ENCODE results near the gene MACC1.

DNA sequence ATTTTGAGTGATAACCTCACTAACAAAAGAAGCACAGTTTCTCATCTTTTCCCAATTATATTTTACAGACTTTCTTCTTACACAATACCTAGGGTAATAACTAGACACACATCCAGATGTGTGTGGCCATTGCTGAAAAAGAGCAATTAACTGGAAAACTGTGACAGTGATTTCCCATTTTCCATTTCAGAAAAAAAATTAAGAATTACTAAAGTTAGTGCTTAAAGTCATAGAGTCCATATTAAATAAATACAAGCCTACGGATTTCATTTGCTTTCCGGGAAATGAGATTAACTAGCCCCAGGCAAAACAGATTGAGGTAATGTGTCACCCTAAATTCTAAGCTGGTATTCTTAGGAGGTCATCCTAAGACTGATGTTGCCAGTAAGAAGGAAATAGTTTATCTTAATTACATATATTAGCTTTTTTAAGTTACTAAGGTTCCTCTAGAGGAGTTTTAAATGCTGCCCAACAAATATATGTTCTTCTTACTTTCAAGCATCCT is 10.2 kb upstream of the MACC1 start:
- no peak for TF ChIP-seq EZH2 (IDR thresholded peaks at IDR 0.05; ENCODE audit: borderline replicate concordance, insufficient read depth, low read depth, low read length, poor library complexity, severe bottlenecking)
- TF ChIP-seq, protein P1, sequence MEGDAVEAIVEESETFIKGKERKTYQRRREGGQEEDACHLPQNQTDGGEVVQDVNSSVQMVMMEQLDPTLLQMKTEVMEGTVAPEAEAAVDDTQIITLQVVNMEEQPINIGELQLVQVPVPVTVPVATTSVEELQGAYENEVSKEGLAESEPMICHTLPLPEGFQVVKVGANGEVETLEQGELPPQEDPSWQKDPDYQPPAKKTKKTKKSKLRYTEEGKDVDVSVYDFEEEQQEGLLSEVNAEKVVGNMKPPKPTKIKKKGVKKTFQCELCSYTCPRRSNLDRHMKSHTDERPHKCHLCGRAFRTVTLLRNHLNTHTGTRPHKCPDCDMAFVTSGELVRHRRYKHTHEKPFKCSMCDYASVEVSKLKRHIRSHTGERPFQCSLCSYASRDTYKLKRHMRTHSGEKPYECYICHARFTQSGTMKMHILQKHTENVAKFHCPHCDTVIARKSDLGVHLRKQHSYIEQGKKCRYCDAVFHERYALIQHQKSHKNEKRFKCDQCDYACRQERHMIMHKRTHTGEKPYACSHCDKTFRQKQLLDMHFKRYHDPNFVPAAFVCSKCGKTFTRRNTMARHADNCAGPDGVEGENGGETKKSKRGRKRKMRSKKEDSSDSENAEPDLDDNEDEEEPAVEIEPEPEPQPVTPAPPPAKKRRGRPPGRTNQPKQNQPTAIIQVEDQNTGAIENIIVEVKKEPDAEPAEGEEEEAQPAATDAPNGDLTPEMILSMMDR (IDR thresholded peaks at IDR 0.05) = no peak
